ENCODE data around the gene SLC41A3. TPM values are rescaled to one million over a fixed set of nuclear protein-coding genes. Genes with fewer than 3 reads are reported as not detected.

The SLC41A3 gene
- total and polyA plus RNA-seq, 2 of the 8 experiments (the other 6 are each of a cell fraction or from before 2014, with no cell fraction given): 30.2 to 56.4 TPM

DNA sequence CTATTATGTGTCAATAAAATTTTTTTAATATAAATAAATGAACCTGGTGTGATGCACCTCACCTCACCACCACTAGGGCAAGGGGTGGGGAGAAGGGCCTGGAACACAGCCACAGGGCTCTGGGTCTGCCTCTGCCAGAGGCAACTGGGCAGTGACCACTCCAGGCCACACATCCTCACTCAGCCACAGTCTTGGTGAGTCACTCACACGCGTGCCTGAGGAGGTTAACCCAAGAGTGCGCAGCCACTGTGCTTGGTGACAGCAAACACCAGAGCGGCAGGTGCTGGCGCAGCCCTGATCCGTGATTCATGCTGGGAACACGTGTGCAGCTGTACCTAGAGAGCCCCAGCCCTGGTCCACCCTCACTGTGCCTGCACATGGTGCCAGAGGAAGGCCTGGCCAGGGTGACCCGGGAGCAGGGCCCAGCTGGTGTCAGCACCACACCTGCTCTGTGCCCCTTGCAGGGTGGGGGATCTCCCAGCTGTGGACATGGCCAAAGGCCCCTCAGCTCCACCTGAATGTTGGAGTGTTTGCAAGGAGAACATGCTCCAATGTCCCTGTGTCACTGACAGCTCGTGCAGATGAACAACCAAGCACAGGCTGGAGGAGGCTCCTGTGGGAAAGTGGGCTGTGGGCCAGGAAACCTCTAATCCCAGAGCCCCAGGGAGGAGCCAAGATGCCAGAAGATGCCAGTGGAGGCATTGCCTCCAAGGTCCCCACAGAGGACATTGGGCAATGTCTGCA lies 2.1 kb downstream of the SLC41A3 start:
- no peak overlapping the region for H3K4me3 ChIP-seq (ENCODE audit: extremely low read depth in 1 of 4, insufficient read depth in 2 of 4, low read depth in 3 of 4, low read length in 4 of 4)
- no peak overlapping the region for H2AK5ac ChIP-seq (ENCODE audit: low read depth, low read length)
- DNase-seq (ENCODE audit: low read depth in 1 of 2, low spot score in 2 of 2): no peak
- no peaks in the 10 kb centered on the region for H4K20me1 ChIP-seq (replicated peaks in 1 of 2; ENCODE audit: control insufficient read depth in 1 of 2, insufficient read depth in 2 of 2, low read length in 2 of 2)
- peaks cover 4% of the 10 kb centered on the region; the same call in 1 of the 2 replicates for H3K23me2 ChIP-seq (ENCODE audit: low read depth, low read length)
- no peak overlapping the region; the same call in 1 of the 2 replicates for H3K18ac ChIP-seq (ENCODE audit: extremely low read depth, low read length)
- H2BK5ac ChIP-seq (ENCODE audit: low read depth, low read length): no peak overlapping the region
- no peak overlapping the region for H4K8ac ChIP-seq (ENCODE audit: extremely low read depth, insufficient read depth, low read length)
- H3K27me3 ChIP-seq (replicated peaks in 1 of 4; ENCODE audit: control insufficient read depth in 3 of 4, extremely low read depth in 1 of 4, insufficient read depth in 3 of 4, low read length in 3 of 4): no peaks in the 10 kb centered on the region; a peak in 1 of 7 replicates
- no peak overlapping the region for H4K5ac ChIP-seq (ENCODE audit: insufficient read length, low read depth, low read length)
- TF ChIP-seq CTCF (IDR thresholded peaks at IDR 0.05; ENCODE audit: control extremely low read depth in 1 of 3, insufficient read depth in 1 of 3, low read depth in 1 of 3, low read length in 3 of 3) (peak in 2 of 3 experiments; percentile 24 to 40; a peak in 2 of 4 replicates), JUND (IDR thresholded peaks at IDR 0.05; ENCODE audit: low read length) (no peak), SP4 (IDR thresholded peaks at IDR 0.05; ENCODE audit: low read length) (no peak)
- no peak overlapping the region for H4K91ac ChIP-seq (replicated peaks; ENCODE audit: insufficient read length, low read length)
- H3K27ac ChIP-seq (ENCODE audit: low read depth, low read length): no peak overlapping the region
- CTCF ChIA-PET (ENCODE audit: partially characterized antibody): interaction anchor here (0.7 to 1.8 kb wide), 10 partner anchors 8 to 815 kb away, joined by 3 to 5 read pairs (median 4); no protein-coding TSS in a partner anchor
- 92% methylated on average over 9 of the region's 9 CpGs; no CpG with 5 or more reads in 1 of the 2 experiments for WGBS, 2 experiments (ENCODE audit: extremely low coverage in 1 of 2, insufficient coverage in 1 of 2, insufficient read length in 1 of 2, insufficient replicate concordance in 2 of 2, low coverage in 1 of 2, low lambda C conversion rate in 2 of 2, missing lambda C conversion rate in 1 of 2)
- no peak overlapping the region for H3K4ac ChIP-seq (replicated peaks; ENCODE audit: insufficient read length, low read depth, low read length)
- H3K79me2 ChIP-seq (ENCODE audit: control insufficient read depth in 1 of 2, insufficient read depth in 2 of 2, low read length in 2 of 2): no peaks in the 10 kb centered on the region
- no peaks in the 10 kb centered on the region for H3K4me1 ChIP-seq (replicated peaks in 1 of 4; ENCODE audit: control insufficient read depth in 3 of 4, insufficient read depth in 4 of 4, low read length in 3 of 4)
- POLR2A ChIA-PET (ENCODE audit: partially characterized antibody): no interaction called here
- peaks cover 3 to 6% of the 10 kb centered on the region in 2 experiments; a peak in 3 of 4 replicates for H3K9me3 ChIP-seq (ENCODE audit: insufficient read depth in 2 of 2, low read depth in 1 of 2, low read length in 1 of 2)
- no peak overlapping the region for H3K23ac ChIP-seq (ENCODE audit: insufficient read length)
- no peak overlapping the region for H2AFZ ChIP-seq (ENCODE audit: low read length)
- no peak overlapping the region for H2BK20ac ChIP-seq (ENCODE audit: low read length)
- H3K36me3 ChIP-seq (ENCODE audit: control insufficient read depth in 2 of 4, insufficient read depth in 4 of 4, low read length in 3 of 4): no peaks in the 10 kb centered on the region; a peak in 1 of 8 replicates
- no peak overlapping the region for H3K9ac ChIP-seq (replicated peaks in 1 of 4; ENCODE audit: extremely low read depth in 1 of 4, low read depth in 3 of 4, low read length in 3 of 4)
- no peak for FAIRE-seq
- H3K56ac ChIP-seq (replicated peaks; ENCODE audit: insufficient read length, low read depth, low read length): no peak overlapping the region
- no peak overlapping the region for H3K4me2 ChIP-seq (ENCODE audit: insufficient read depth in 1 of 2, low read depth in 2 of 2, low read length in 2 of 2)
- no peaks in the 10 kb centered on the region for H3K79me1 ChIP-seq (ENCODE audit: low read depth, low read length)
- no peak overlapping the region for H3K14ac ChIP-seq (ENCODE audit: insufficient read length)
- H2BK12ac ChIP-seq (ENCODE audit: low read depth, low read length): 0 out of 2 replicates have a peak overlapping the region, but pooled peaks have one; percentile 39
- H2BK120ac ChIP-seq (replicated peaks; ENCODE audit: low read depth, low read length): no peak overlapping the region
- no peak overlapping the region for H2BK15ac ChIP-seq (ENCODE audit: low read length)
